Stromal cell of bone marrow (primary cell): ENCODE data around the gene EYS.

Experiments used
- DNase-seq: peaks from one replicate; pipeline ENCODE4 v3.0.0-alpha.2; 2012; ENCODE audit warnings: low read depth

The EYS gene

DNA sequence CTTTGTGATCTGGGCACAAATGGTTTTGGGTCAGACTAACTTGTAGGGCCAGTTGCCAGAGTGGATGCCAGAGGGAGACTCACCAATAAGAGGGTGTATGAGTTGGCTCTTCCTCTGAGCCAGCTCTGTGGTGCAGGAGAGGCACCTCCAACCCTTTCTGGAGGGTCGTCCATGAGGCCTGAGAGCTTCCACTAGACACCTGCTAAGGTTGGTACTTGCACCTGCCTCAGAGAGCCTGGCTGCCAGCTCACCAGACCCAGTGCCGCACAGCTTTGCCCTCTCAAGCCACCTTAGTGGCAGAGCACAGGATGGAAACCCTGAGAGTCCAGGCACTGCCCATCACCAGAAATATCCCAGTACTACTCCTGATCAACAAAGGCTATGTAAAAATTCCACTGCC, 504.3 kb downstream of the EYS start:
- no peak for DNase-seq

DNA sequence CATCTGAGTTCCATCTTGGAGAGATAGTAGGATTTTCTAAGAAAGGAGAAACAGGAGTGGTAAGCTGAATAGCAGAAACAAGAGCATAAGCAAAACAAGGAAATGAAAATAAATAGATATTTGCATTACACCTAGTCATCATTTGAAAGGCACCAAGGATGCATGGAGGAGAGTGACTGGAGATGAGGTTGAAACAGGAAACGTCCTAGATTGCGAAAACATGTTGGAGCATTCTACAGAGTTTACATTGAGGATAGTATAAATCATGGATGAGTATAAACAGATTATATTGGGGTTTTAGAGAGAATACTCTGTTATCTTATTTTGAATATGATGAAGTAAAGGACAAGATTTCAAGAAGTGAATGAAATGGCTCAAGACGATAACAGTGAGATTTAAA, 507.3 kb downstream of the EYS start:
- no peak for DNase-seq

- no peak for DNase-seq
Measured at GRCh38 chr6:65199121-65199520, 507.9 kb downstream of the EYS start.

DNA sequence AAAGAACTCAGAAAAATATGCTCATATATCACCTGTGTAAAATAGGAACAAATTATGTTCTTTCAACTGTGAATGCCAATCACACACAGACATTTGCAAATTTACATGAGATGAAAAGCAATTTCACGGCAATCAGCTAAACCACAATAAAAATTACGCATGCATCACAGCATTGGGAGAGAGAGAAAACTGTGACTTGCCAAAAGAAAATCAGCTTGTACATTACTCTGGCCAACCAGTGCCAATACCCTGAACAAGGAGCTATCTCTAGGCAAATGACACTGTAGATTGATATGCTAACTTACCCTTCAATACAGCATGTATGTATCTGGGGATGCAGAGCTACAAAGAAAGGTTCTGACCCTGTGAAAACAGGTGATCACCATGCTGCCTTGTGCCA, 515.6 kb downstream of the EYS start:
- no peak for DNase-seq

- DNase-seq: no peak
Measured at GRCh38 chr6:65189236-65189881, 517.7 kb downstream of the EYS start.

DNA sequence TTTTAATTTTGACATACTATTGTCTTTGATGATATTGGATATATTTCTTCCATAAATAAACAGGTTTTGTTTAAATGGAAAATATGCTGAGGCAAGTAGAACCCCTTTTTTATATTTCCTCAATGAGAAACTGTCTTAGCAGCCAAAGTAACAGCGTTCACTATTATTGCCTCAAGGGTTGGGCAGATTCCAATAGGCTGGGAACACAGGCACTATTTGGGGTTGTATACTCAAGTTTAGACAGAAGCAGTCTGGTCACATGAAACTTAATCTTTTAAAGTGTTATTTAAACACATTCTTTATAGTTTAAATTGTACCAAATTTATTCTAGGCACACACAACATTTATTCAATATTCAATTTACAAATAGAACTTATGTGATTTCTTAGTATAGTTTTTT, 520.2 kb downstream of the EYS start:
- DNase-seq: no peak

GRCh38 chr6:65182681-65183080, 524.3 kb downstream of the EYS start:
- no peak for DNase-seq

DNA sequence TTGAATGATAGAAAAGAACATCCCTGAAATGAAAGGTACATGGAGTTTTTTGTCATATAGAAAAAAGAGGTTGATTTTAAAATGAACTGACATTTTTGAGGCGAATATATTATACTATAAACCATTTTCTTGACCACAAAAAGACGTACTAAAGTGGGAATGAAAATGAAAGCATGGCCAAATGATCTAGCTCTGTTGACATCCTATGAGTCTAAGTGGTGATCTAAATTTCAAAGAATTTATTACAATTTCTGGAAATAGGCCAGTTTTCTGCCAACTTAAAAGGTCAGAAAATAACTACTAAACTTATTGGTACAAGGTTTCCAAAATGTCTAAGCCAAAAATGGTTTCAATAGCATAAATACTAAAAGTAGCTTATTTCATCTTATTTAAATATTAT, 536.8 kb downstream of the EYS start:
- DNase-seq: no peak

GRCh38 chr6:65161661-65162060, 545.4 kb downstream of the EYS start:
- no peak for DNase-seq

GRCh38 chr6:65157025-65157424, 550.0 kb downstream of the EYS start:
- no peak for DNase-seq

DNA sequence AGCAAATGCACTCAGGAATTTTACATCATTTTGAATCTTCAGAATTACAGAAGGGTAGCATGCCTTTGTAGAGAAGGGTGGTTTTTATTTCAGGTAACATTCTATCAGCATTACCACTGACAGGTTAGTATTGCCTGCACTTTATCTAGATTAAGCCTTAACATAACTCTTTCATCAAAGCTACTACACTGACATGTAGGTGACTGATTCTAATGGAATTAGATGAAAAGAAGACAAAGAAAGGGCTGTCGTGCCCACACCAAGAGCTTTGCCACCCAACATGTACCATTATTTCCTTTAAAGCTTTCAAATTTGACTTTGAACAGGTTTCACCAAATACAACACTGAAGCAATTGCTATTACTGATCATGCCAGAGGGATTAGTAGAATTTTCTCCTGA, 551.9 kb downstream of the EYS start:
- no peak for DNase-seq

DNA sequence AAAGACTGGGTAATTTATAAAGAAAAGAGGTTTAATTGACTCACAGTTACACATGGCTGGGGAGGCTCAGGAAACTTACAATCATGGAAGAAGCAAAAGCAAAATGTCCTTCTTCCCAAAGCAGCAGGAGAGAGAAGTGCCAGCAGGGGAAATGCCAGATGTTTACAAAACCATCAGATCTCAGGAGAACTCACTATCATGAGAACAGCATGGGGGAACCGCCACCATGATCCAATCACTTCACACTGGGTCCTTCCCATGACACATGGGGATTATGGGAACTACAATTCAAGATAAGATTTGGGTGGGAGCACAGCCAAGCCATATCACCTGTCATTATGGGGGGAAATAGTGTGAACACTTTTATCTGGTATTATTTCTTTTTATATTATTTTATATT, 557.2 kb downstream of the EYS start:
- no peak for DNase-seq

GRCh38 chr6:65148839-65149238, 558.2 kb downstream of the EYS start:
- DNase-seq: no peak

- no peak for DNase-seq
Measured at GRCh38 chr6:65135567-65135966, 571.5 kb downstream of the EYS start.

- DNase-seq: no peak
Measured at GRCh38 chr6:65126667-65127066, 580.4 kb downstream of the EYS start.

DNA sequence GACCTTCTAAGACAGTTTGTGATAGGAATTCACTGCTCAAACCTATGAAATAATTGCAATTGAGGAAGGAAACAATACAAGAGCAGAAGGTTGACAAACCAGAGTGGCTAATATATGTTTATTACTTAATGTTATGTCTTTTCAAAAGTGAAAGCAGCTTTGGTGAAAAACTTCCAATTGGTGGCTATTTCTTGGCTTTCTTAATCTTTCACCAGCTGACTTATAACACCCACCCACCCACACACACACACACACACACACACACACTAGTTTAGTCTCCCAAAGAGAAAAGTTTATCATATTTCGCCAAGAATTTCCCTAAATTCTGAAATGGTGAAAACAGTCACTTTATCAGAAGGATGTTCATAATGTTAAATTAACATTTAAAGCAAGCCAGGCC, 583.5 kb downstream of the EYS start:
- DNase-seq: no peak

DNA sequence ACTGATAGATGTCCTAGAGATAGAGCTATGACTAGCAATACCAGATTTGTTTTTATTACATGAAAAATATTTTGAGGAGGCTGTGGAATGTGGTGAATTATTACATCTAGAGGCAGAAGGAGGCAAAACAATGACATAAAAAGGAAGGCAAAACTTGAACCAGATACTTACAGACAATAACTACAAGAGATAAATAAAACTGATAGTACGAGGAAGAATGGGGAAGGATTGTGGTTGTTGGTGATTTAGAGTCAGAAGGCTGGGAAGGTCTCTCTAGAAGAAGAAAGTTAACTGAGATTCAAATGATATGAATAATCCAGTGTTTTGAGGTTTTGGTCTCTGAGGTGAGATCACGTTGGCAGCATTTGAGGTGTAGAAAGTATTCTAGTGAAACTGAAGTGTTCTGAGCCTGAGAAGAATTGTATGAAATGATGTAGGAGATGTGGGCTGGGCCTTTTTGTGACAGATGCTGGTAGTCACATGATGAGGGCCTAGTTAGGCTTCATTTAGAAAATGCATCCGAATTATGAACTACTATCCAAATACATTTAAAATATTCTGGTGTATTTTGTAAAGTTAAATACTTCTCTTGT, 589.1 kb downstream of the EYS start:
- DNase-seq: no peak

DNA sequence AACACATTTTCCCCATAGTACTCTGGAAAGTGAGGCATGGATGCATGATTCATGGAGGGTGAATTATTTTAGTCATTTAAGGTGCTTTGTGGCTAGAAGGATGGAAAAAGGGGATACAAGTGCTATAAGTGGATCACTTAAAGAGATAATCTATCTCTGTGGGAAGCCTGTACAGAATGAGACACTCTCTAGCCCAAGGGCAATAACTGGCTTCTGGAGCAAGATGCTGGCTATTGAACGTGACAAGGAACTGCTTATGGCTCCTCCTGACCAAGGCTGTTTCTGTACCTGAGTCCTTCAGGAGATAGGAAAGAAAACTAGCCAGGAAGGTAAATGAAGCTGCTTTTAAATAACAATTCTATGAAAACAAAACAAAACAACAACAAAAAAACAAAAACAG, 590.7 kb downstream of the EYS start:
- DNase-seq: no peak

GRCh38 chr6:65113581-65113980, 593.4 kb downstream of the EYS start:
- no peak for DNase-seq

- no peak for DNase-seq
Measured at GRCh38 chr6:65112435-65112834, 594.6 kb downstream of the EYS start.

DNA sequence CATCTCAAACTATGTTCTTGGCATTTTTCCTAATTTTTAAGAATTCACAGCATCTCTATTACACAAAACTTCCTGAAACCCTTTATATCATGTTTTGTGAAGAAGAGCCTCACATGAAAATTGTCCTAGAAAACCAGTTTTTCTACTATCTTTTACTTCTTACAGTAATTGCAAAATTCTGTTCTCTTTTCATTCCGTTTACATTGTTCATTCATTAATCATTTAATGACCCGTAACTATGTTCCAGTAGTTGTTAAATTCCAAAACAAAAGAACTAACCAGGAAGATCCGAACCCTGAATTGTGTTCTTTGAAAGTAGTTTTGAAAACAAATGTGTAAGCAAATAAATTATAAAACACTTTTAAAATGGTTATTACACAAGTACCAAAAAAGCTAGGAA, 597.0 kb downstream of the EYS start:
- DNase-seq: no peak

- DNase-seq: no peak
Measured at GRCh38 chr6:65098349-65098748, 608.7 kb downstream of the EYS start.

- DNase-seq: no peak
Measured at GRCh38 chr6:65091561-65091960, 615.5 kb downstream of the EYS start.

DNA sequence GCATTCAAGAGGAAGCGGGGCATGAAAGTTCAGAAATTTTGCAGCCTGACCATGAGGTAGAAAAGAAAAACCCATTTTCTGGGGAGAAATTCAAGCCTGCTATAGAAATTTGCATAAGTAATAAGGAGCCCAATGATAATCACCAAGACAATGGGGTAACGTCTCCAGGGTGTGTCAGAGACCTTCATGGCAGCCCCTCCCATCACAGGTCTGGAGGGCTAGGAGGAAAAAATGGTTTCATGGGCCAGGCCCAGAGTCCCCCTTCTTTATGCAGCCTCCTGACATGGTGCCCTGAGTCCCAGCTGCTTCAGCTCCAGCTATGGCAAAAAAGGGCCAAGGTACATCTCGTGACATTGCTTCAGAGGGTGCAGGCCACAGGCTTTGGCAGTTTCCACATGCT, 618.5 kb downstream of the EYS start:
- DNase-seq: no peak
